Ascending aorta (tissue), 2 donors: ENCODE results near the gene NLRP7. TPM values are rescaled to one million over a fixed set of nuclear protein-coding genes. Genes with fewer than 3 reads are reported as not detected.
"Not testable (repeated sequence)": the region's sequence is repeated elsewhere in the genome, so short reads cannot be mapped to it uniquely, and the experiment has no call there.

Experiments
- DNase-seq, 2 donors: peaks; one replicate each; pipeline ENCODE4 v3.0.0-alpha.2; 2019; ENCODE audit warnings: low spot score in 2 of 2
- H3K27ac ChIP-seq, 2 donors: fragments of 200-600 bp; sonication (generic); one replicate each; pipeline ENCODE4 v1.5.1; 2016 to 2017; ENCODE audit warnings: mild to moderate bottlenecking in 1 of 2
- H3K27me3 ChIP-seq: fragments of 200-600 bp; sonication (generic); one replicate; pipeline ENCODE4 v1.5.1; 2017
- H3K36me3 ChIP-seq, 2 donors: fragments of 200-600 bp; sonication (generic); one replicate each; pipeline ENCODE4 v1.5.1; 2016
- H3K4me1 ChIP-seq, 2 donors: fragments of 200-600 bp; sonication (generic); one replicate each; pipeline ENCODE4 v1.5.1; 2016 to 2017; ENCODE audit warnings: mild to moderate bottlenecking in 1 of 2
- H3K4me3 ChIP-seq, 2 donors: fragments of 200-600 bp; sonication (generic); one replicate each; pipeline ENCODE4 v1.5.1; 2016 to 2017; ENCODE audit warnings: mild to moderate bottlenecking in 1 of 2
- H3K9me3 ChIP-seq, 2 donors: fragments of 200-600 bp; sonication (generic); one replicate each; pipeline ENCODE4 v1.5.1; 2016
- CTCF ChIP-seq, 3 experiments: fragments of 200-600 bp in 2 of 3; fragments of 450-650 bp in 1 of 3; sonication (generic) in 2 of 3; IDR thresholded peaks; one replicate each; pipeline ENCODE4 v1.5.1; 2016 to 2019; ENCODE audit warnings: antibody characterized with exemption in 3 of 3, mild to moderate bottlenecking in 1 of 3, moderate library complexity in 1 of 3
- intact Hi-C: fragments of 100-400 bp; cut with DNase I; formaldehyde crosslinking; loops from one replicate; pipeline ENCODE4 v1.15.1; 2023
- total RNA-seq: library from RNA; depleted of rRNA; stranded (reverse); fragments of >200 nt; gene quantifications from one replicate; pipeline ENCODE4 v1.1.0, GENCODE V29; 2016

NLRP7 gene
- total RNA-seq, 1 donor from 2014 or later: not detected

GRCh38 chr19:54905803-54906511, 41.4 kb downstream of the NLRP7 start, which contains the start of gene NCR1:
Gene NCR1, plus strand, starts transcription at chr19:54906148. Its CDS starts 40 bp downstream, at chr19:54906188.
- H3K27ac ChIP-seq: no peak within 1 kb of the TSS
- H3K4me3 ChIP-seq: no peak within 1 kb of the TSS
- H3K9me3 ChIP-seq: no peaks in the 10 kb centered on the region
- no peak for TF ChIP-seq CTCF (IDR thresholded peaks at IDR 0.05)
- no peaks in the 10 kb centered on the region for H3K27me3 ChIP-seq
- H3K4me1 ChIP-seq: no peaks in the 10 kb centered on the region
- H3K36me3 ChIP-seq: no peaks in the 10 kb centered on the region
- intact Hi-C loops: no loop called here
- DNase-seq: no peak

- Histone ChIP-seq H3K9me3 (no peaks in the 10 kb centered on the region), H3K4me3 (no peak overlapping the region), H3K36me3 (no peaks in the 10 kb centered on the region), H3K27me3 (no peaks in the 10 kb centered on the region), H3K27ac (no peak overlapping the region), H3K4me1 (no peaks in the 10 kb centered on the region)
- no peak for TF ChIP-seq CTCF (IDR thresholded peaks at IDR 0.05)
- intact Hi-C loops: no loop called here
- DNase-seq: no peak
These were observed 41.9 kb downstream of the NLRP7 start for GRCh38 chr19:54905421-54905802.

- H3K27me3 ChIP-seq, H3K36me3 ChIP-seq: not testable (repeated sequence)
These were observed 43.1 kb downstream of the NLRP7 start for GRCh38 chr19:54904261-54904660.

DNA sequence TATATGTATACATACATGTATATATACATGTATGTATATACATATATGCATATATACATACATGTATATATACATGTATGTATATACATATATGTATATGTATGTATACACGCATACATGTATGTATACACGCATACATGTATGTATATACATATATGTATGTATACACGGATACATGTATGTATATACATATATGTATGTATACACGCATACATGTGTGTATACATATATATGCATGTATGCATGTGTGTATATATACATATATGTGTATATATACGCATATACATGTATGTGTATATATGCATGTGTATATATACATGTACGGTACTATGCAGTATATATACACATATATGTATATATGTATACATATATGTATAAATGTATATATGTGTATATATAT, 44.0 kb downstream of the NLRP7 start:
- TF ChIP-seq CTCF (IDR thresholded peaks at IDR 0.05): no peak
- Histone ChIP-seq H3K4me1 (no peaks in the 10 kb centered on the region), H3K36me3 (no peaks in the 10 kb centered on the region), H3K27ac (no peak overlapping the region), H3K9me3 (no peaks in the 10 kb centered on the region), H3K4me3 (no peak overlapping the region), H3K27me3 (no peaks in the 10 kb centered on the region)
- no peak for DNase-seq
- intact Hi-C loops: no loop called here

More at GRCh38 chr19:54904261-54904660, 43.1 kb downstream of the NLRP7 start:
- H3K4me3 ChIP-seq, H3K9me3 ChIP-seq, H3K27ac ChIP-seq, H3K4me1 ChIP-seq, DNase-seq, intact Hi-C loops: not testable (repeated sequence)

DNA sequence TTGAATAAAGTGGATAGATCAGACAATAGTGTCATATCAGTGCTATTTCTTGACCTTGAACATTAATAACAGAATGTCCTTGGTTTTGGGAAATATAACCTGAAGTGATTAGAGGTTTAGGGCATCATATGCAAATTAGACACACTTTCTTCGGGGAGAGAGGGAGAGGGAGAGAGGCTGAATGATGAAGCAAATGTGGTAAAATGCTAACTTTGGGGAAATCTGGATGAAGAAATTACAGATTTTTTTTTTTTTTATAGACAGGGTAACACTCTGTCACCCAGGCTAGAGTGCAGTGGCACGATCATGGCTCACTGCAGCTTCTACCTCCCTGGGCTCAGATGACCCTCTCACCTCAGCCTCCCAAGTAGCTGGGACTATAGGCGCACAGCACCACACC, 45.3 kb downstream of the NLRP7 start:
- no peak for TF ChIP-seq CTCF (IDR thresholded peaks at IDR 0.05)
- Histone ChIP-seq H3K9me3 (no peaks in the 10 kb centered on the region), H3K36me3 (no peaks in the 10 kb centered on the region), H3K27me3 (no peaks in the 10 kb centered on the region), H3K4me1 (no peaks in the 10 kb centered on the region), H3K4me3 (no peak overlapping the region), H3K27ac (no peak overlapping the region)
- no peak for DNase-seq
- intact Hi-C loops: no loop called here

DNA sequence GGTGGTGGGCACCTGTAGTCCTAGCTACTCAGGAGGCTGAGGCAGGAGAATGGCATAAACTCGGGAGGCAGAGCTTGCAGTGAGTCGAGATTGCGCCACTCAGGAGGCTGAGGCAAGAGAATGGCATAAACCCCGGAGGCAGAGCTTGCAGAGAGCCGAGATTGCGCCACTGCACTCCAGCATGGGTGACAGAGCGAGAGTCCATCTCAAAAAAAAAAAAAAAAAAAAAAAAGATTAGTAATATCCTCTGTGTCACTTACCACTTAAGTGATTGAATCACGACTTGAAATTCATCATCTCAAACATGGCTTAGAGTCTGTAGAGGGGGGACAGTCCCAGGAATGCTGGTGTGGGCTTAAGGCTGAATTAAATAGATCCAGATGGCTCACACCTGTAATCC, 46.2 kb downstream of the NLRP7 start:
- intact Hi-C loops, H3K9me3 ChIP-seq: not testable (repeated sequence)

GRCh38 chr19:54899646-54900045, 47.7 kb downstream of the NLRP7 start:
- intact Hi-C loops, H3K4me1 ChIP-seq, H3K4me3 ChIP-seq, H3K9me3 ChIP-seq, H3K36me3 ChIP-seq, H3K27ac ChIP-seq, H3K27me3 ChIP-seq, DNase-seq: not testable (repeated sequence)

More for the DNA sequence above, 46.2 kb downstream of the NLRP7 start:
- H3K27ac ChIP-seq, H3K4me3 ChIP-seq, H3K36me3 ChIP-seq, H3K27me3 ChIP-seq, DNase-seq, H3K4me1 ChIP-seq: not testable (repeated sequence)

DNA sequence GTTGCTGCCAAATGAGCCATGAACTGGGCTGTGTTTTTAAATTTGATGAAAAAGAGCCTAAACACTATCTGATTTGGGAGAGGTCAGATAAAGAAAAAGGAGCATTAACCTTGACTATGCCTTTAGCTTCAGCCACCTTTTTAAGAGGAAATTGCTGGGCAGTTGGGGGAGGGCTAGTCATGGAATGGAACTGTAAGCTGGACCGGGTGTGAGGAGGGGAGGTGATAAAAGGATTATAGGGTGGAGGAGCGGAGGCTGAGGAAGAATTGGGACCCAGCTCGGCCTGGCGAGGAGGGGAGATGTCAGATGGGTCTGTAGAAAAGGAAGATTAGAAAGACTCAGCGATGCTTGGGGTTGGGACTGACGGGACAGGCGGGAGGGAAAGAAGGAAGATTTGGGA, 48.6 kb downstream of the NLRP7 start:
- DNase-seq, intact Hi-C loops, H3K4me1 ChIP-seq, H3K27me3 ChIP-seq, H3K27ac ChIP-seq, H3K36me3 ChIP-seq, H3K9me3 ChIP-seq, H3K4me3 ChIP-seq: not testable (repeated sequence)
